ENCODE results near the gene PHACTR4. TPM values are rescaled to one million over a fixed set of nuclear protein-coding genes. Genes with fewer than 3 reads are reported as not detected.
"Not testable (repeated sequence)": the region's sequence is repeated elsewhere in the genome, so short reads cannot be mapped to it uniquely, and the experiment has no call there.

PHACTR4 gene
- total RNA-seq, 6 donors from 2014 or later: 28.8 to 38.7 (median 33.9) TPM

- Histone ChIP-seq H3K36me3 (peaks cover 25 to 58% (median 40%) of the 10 kb centered on the region in 4 donors), H3K4me1 (peaks cover 43 to 68% (median 52%) of the 10 kb centered on the region in 4 donors), H3K4me3 (peak overlapping the region in 3 of 4 donors; percentile 71 to 93 (median 73)), H3K27ac (peak overlapping the region; percentile 62 to 90 (median 87)), H3K27me3 (no peaks in the 10 kb centered on the region), H3K9me3 (no peaks in the 10 kb centered on the region)
- WGBS, 2 donors: 22 to 25% methylated on average over 5 of the region's 5 CpGs
- DNase-seq (no peak), ATAC-seq (ENCODE audit: low FRiP score in 2 of 2) (no peak)
- TF ChIP-seq POLR2A (IDR thresholded peaks at IDR 0.05): no peak
- no peak for TF ChIP-seq POLR2AphosphoS5 (IDR thresholded peaks at IDR 0.05)
- no peak for TF ChIP-seq CTCF (IDR thresholded peaks at IDR 0.05)
- no peak for TF ChIP-seq EP300 (IDR thresholded peaks at IDR 0.05)
Observed at GRCh38 chr1:28508435-28508754, 138.9 kb downstream of the PHACTR4 start.

- Histone ChIP-seq H3K9me3 (no peaks in the 10 kb centered on the region), H3K4me3 (peak overlapping the region in 1 of 4 donors; percentile 93), H3K27me3 (no peaks in the 10 kb centered on the region), H3K4me1 (peaks cover 43 to 68% (median 52%) of the 10 kb centered on the region in 4 donors), H3K36me3 (peaks cover 29 to 72% (median 49%) of the 10 kb centered on the region in 4 donors), H3K27ac (peak overlapping the region; percentile 38 to 90 (median 76))
- no peak for TF ChIP-seq POLR2AphosphoS5 (IDR thresholded peaks at IDR 0.05)
- ATAC-seq (ENCODE audit: low FRiP score in 2 of 2) (no peak), DNase-seq (no peak)
- WGBS, 2 donors: 57 to 64% methylated on average over 5 to 8 of the region's 8 CpGs
Observed at GRCh38 chr1:28509705-28510272, 140.2 kb downstream of the PHACTR4 start.

- peaks cover 40 to 68% (median 52%) of the 10 kb centered on the region in 4 donors for H3K4me1 ChIP-seq
- peak overlapping the region in 1 of 4 donors; percentile 93 for H3K4me3 ChIP-seq
- H3K36me3 ChIP-seq: peaks cover 29 to 78% (median 52%) of the 10 kb centered on the region in 4 donors
- no peaks in the 10 kb centered on the region for H3K9me3 ChIP-seq
- DNase-seq (no peak), ATAC-seq (ENCODE audit: low FRiP score in 2 of 2) (no peak)
- no peaks in the 10 kb centered on the region for H3K27me3 ChIP-seq
- peak overlapping the region; percentile 38 to 90 (median 76) for H3K27ac ChIP-seq
- TF ChIP-seq POLR2AphosphoS5 (IDR thresholded peaks at IDR 0.05) (no peak), CTCF (IDR thresholded peaks at IDR 0.05) (no peak), POLR2A (IDR thresholded peaks at IDR 0.05) (peak in 1 of 4 donors; percentile 6), EP300 (IDR thresholded peaks at IDR 0.05) (no peak)
- WGBS, 2 donors: 64 to 65% methylated on average over 8 of the region's 8 CpGs
Observed at GRCh38 chr1:28510273-28510969, 140.9 kb downstream of the PHACTR4 start.

- Histone ChIP-seq H3K4me3 (peak overlapping the region in 1 of 4 donors; percentile 93), H3K36me3 (peaks cover 29 to 81% (median 52%) of the 10 kb centered on the region in 4 donors), H3K4me1 (peaks cover 40 to 68% (median 52%) of the 10 kb centered on the region in 4 donors), H3K27me3 (no peaks in the 10 kb centered on the region), H3K27ac (peak overlapping the region in 2 of 4 donors; percentile 68 to 90), H3K9me3 (no peaks in the 10 kb centered on the region)
- TF ChIP-seq EP300 (IDR thresholded peaks at IDR 0.05): no peak
- TF ChIP-seq CTCF (IDR thresholded peaks at IDR 0.05): no peak
- TF ChIP-seq POLR2AphosphoS5 (IDR thresholded peaks at IDR 0.05): no peak
- TF ChIP-seq POLR2A (IDR thresholded peaks at IDR 0.05): no peak
- WGBS, 2 donors: 95% methylated on average over 2 of the region's 2 CpGs
- ATAC-seq (ENCODE audit: low FRiP score in 2 of 2) (no peak), DNase-seq (no peak)
Observed at GRCh38 chr1:28510970-28511440, 141.5 kb downstream of the PHACTR4 start.

- WGBS, 2 donors: 87% methylated on average over 7 of the region's 7 CpGs
- TF ChIP-seq POLR2A (IDR thresholded peaks at IDR 0.05) (no peak), POLR2AphosphoS5 (IDR thresholded peaks at IDR 0.05) (no peak), EP300 (IDR thresholded peaks at IDR 0.05) (no peak), CTCF (IDR thresholded peaks at IDR 0.05) (no peak)
- H3K4me1 ChIP-seq: peaks cover 40 to 63% (median 48%) of the 10 kb centered on the region in 4 donors
- H3K36me3 ChIP-seq: peaks cover 29 to 81% (median 52%) of the 10 kb centered on the region in 4 donors
- H3K27ac ChIP-seq: no peak overlapping the region
- no peak for DNase-seq
- ATAC-seq (ENCODE audit: low FRiP score in 2 of 2): no peak
- peak overlapping the region in 1 of 4 donors; percentile 93 for H3K4me3 ChIP-seq
- H3K9me3 ChIP-seq: no peaks in the 10 kb centered on the region
- H3K27me3 ChIP-seq: no peaks in the 10 kb centered on the region
Observed at GRCh38 chr1:28512058-28512611, 142.6 kb downstream of the PHACTR4 start.

- 92 to 94% methylated on average over 13 of the region's 13 CpGs for WGBS, 2 donors
- not testable (repeated sequence) for H3K27me3 ChIP-seq; ATAC-seq (ENCODE audit: low FRiP score in 2 of 2); H3K27ac ChIP-seq; H3K9me3 ChIP-seq; DNase-seq; H3K4me3 ChIP-seq
- H3K4me1 ChIP-seq: peaks cover 34 to 56% (median 39%) of the 10 kb centered on the region in 4 donors
- peaks cover 27 to 62% (median 49%) of the 10 kb centered on the region in 4 donors for H3K36me3 ChIP-seq
Observed at GRCh38 chr1:28514445-28514933, 144.9 kb downstream of the PHACTR4 start.
